ENCODE results near the gene KL.

GRCh38 chr13:32984857-32985626, 31.2 kb upstream of the KL start:
- TF ChIP-seq CTCF (IDR thresholded peaks at IDR 0.05) = no peak
- TF ChIP-seq POLR2A (IDR thresholded peaks at IDR 0.05) = no peak

All from adrenal gland (tissue), 5 donors.